ENCODE measurements around the gene C21orf58. TPM values are rescaled to one million over a fixed set of nuclear protein-coding genes. Genes with fewer than 3 reads are reported as not detected.

The C21orf58 gene
- total RNA-seq, 1 donor from 2014 or later: 1.8 TPM

GRCh38 chr21:46354046-46354445, 30.4 kb upstream of the C21orf58 start:
- no peak for DNase-seq (ENCODE audit: low read depth)

- no peak for DNase-seq (ENCODE audit: low read depth)
These were observed 29.2 kb upstream of the C21orf58 start for GRCh38 chr21:46352913-46353312.

GRCh38 chr21:46352164-46352515, 28.5 kb upstream of the C21orf58 start:
- no peak for DNase-seq (ENCODE audit: low read depth)

- no peak for DNase-seq (ENCODE audit: low read depth)
These were observed 27.9 kb upstream of the C21orf58 start for GRCh38 chr21:46351476-46352163.

- no peak for DNase-seq (ENCODE audit: low read depth)
These were observed 27.3 kb upstream of the C21orf58 start for GRCh38 chr21:46350981-46351380.

GRCh38 chr21:46350571-46350970, 26.9 kb upstream of the C21orf58 start:
- no peak for DNase-seq (ENCODE audit: low read depth)

- no peak for DNase-seq (ENCODE audit: low read depth)
These were observed 25.6 kb upstream of the C21orf58 start for GRCh38 chr21:46349134-46349760.

- DNase-seq (ENCODE audit: low read depth): no peak
These were observed 24.2 kb upstream of the C21orf58 start for GRCh38 chr21:46347791-46348381.

GRCh38 chr21:46347203-46347550, 23.5 kb upstream of the C21orf58 start:
- no peak for DNase-seq (ENCODE audit: low read depth)

- no peak for DNase-seq (ENCODE audit: low read depth)
These were observed 22.9 kb upstream of the C21orf58 start for GRCh38 chr21:46346296-46347202.

- no peak for DNase-seq (ENCODE audit: low read depth)
These were observed 22.2 kb upstream of the C21orf58 start for GRCh38 chr21:46345861-46346260.

- DNase-seq (ENCODE audit: low read depth): no peak
These were observed 20.7 kb upstream of the C21orf58 start for GRCh38 chr21:46344219-46344915.

GRCh38 chr21:46340998-46341397, 17.3 kb upstream of the C21orf58 start:
- no peak for DNase-seq (ENCODE audit: low read depth)

- no peak for DNase-seq (ENCODE audit: low read depth)
These were observed 12.9 kb upstream of the C21orf58 start for GRCh38 chr21:46336603-46337002.

- no peak for DNase-seq (ENCODE audit: low read depth)
These were observed 10.9 kb upstream of the C21orf58 start for GRCh38 chr21:46334351-46335140.

GRCh38 chr21:46329796-46330195, 6.1 kb upstream of the C21orf58 start:
- DNase-seq (ENCODE audit: low read depth): no peak

GRCh38 chr21:46328151-46328550, 4.5 kb upstream of the C21orf58 start:
- DNase-seq (ENCODE audit: low read depth): no peak

- DNase-seq (ENCODE audit: low read depth): no peak
These were observed 4.0 kb upstream of the C21orf58 start for GRCh38 chr21:46327711-46328110.

GRCh38 chr21:46326110-46326703, 2.5 kb upstream of the C21orf58 start:
- DNase-seq (ENCODE audit: low read depth): no peak

GRCh38 chr21:46325073-46325912, 1.6 kb upstream of the C21orf58 start:
- peak; percentile 19 for DNase-seq (ENCODE audit: low read depth)

Data from renal cortical epithelial cell (primary cell).